PC-9 (cell line): ENCODE results near the gene MYO16.

Experiments used
- CTCF ChIP-seq: fragments of 200-600 bp; sonication (generic); conservative IDR thresholded peaks from 2 replicates; pipeline ENCODE4 v1.6.1; 2017; ENCODE audit warnings: mixed run types, antibody characterized with exemption, mild to moderate bottlenecking, moderate library complexity
- EZH2 ChIP-seq: fragments of 200-600 bp; sonication (generic); IDR thresholded peaks from 2 replicates; pipeline ENCODE4 v1.8.0; 2017; ENCODE audit warnings: antibody characterized with exemption, low read depth

- TF ChIP-seq CTCF: no peak
- TF ChIP-seq EZH2: no peak
Observed at GRCh38 chr13:108769213-108770070, 140.0 kb downstream of the MYO16 start.
